ENCODE measurements around the gene INAFM2. TPM values are rescaled to one million over a fixed set of nuclear protein-coding genes. Genes with fewer than 3 reads are reported as not detected.

Gene INAFM2
- total and polyA plus RNA-seq, 2 experiments from 2014 or later: 13.7 to 19.5 TPM

DNA sequence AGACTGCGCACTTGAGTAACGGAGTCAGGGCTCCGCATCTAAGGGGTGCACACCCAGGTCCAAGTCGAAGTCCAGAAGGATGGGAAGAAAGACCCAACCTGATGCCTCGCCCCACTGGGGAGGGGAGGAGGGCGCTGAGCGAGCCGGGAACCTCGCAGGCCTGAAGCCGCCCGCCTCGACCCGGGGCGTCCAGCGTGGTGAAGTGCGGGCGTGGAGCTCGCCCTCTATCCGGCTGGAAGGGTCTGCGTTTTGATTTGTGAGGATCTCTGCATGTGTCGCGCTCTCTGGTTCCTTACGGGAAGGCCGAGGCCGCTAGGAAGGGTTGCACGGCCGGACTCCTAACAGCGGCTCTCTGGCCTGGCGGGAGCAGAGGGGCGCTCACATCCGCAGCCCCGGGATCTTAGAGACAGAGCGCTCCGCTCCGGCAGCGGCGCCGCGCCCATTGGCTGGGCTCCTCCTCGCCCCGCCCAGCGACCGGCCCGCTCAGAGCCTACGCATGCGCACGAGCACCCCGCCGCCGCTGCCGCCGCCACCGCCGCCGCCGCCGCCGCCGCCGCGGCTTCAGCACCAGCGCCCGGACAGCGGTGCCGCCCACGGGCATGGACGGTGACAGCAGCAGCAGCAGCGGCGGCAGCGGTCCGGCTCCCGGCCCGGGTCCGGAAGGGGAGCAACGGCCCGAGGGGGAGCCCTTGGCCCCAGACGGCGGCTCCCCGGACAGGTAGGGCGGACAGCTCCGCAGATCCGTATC, 34.4 kb downstream of the INAFM2 start, which contains the start of gene DISP2:
Gene DISP2 (plus strand): TSS at position 497 of the 748 bp plus-strand sequence. CDS start 103 bp downstream, at position 600.
- no peaks in the 10 kb centered on the region for H3K9me2 ChIP-seq (replicated peaks; ENCODE audit: insufficient read depth)
- H3K79me2 ChIP-seq: no peaks in the 10 kb centered on the region
- WGBS (ENCODE audit: low lambda C conversion rate, missing lambda C conversion rate): 8% methylated on average over 46 of the region's 82 CpGs
- H4K20me1 ChIP-seq (ENCODE audit: insufficient read depth, poor library complexity, severe bottlenecking): no peaks in the 10 kb centered on the region
- H2AFZ ChIP-seq: peak within 1 kb of the TSS; percentile 93
- peaks cover 12% of the 10 kb centered on the region for H3K27me3 ChIP-seq
- no peaks in the 10 kb centered on the region for H3K36me3 ChIP-seq (replicated peaks; ENCODE audit: insufficient read depth, low read depth)
- H3K4me2 ChIP-seq: peak within 1 kb of the TSS; percentile 95
- peaks cover 19% of the 10 kb centered on the region for H3K4me1 ChIP-seq (ENCODE audit: insufficient read depth)
- H3K4me3 ChIP-seq: peak within 1 kb of the TSS; percentile 16
- no peak within 1 kb of the TSS for H3K27ac ChIP-seq
- H3K9me3 ChIP-seq (ENCODE audit: low read depth): no peaks in the 10 kb centered on the region
- no peak for TF ChIP-seq EZH2 (IDR thresholded peaks at IDR 0.05; ENCODE audit: borderline replicate concordance)
- TF ChIP-seq, protein P1, sequence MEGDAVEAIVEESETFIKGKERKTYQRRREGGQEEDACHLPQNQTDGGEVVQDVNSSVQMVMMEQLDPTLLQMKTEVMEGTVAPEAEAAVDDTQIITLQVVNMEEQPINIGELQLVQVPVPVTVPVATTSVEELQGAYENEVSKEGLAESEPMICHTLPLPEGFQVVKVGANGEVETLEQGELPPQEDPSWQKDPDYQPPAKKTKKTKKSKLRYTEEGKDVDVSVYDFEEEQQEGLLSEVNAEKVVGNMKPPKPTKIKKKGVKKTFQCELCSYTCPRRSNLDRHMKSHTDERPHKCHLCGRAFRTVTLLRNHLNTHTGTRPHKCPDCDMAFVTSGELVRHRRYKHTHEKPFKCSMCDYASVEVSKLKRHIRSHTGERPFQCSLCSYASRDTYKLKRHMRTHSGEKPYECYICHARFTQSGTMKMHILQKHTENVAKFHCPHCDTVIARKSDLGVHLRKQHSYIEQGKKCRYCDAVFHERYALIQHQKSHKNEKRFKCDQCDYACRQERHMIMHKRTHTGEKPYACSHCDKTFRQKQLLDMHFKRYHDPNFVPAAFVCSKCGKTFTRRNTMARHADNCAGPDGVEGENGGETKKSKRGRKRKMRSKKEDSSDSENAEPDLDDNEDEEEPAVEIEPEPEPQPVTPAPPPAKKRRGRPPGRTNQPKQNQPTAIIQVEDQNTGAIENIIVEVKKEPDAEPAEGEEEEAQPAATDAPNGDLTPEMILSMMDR (IDR thresholded peaks at IDR 0.05; ENCODE audit: poor library complexity): no peak
- TF ChIP-seq EZH2phosphoT487 (IDR thresholded peaks at IDR 0.05; ENCODE audit: low read depth, severe bottlenecking, unreplicated experiment): no peak
- DNase-seq (ENCODE audit: low spot score): peak; percentile 96

DNA sequence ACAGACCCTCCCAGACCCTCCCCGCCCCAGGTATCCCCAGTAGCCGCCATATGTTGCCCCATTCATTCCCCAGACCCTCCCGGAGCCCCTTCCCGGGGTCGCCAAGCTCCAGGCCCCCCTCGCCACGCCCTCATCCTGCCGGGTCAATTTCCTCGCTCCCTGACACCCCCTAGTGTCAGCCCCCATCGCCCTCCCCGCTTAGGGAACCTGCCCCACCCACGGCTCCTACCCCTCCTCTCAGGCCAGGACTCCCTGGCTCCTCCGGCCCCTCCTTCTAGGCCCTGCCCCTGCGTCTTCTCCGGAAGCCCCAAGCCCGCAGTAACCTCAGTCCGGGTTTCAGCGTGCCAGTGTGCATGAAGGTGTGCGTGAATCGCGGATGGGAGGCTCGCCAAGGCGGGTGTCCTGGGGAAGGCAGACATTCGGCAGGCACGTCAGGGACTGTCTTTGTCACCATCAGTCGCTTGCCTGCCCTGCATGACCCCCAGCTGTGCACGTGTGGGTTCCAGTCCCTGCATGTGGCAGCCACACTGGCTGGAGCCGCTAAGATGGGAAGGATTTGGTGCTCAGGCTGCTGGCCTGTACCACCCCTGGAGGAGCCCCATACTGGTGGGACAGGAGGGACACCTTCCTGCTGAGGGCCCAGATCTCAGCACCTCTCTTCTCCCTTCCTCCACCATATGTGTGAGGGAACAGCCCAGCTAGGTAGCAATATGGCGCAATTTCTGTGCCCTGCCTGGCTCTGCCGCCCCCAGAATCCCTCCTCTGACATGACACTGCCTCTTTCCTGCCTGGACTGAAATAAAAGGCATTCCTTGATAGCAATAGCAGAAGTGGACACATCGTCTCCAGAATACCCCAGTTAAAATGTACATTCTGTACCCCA, 35.2 kb downstream of the INAFM2 start:
- H3K27ac ChIP-seq: no peak overlapping the region

DNA sequence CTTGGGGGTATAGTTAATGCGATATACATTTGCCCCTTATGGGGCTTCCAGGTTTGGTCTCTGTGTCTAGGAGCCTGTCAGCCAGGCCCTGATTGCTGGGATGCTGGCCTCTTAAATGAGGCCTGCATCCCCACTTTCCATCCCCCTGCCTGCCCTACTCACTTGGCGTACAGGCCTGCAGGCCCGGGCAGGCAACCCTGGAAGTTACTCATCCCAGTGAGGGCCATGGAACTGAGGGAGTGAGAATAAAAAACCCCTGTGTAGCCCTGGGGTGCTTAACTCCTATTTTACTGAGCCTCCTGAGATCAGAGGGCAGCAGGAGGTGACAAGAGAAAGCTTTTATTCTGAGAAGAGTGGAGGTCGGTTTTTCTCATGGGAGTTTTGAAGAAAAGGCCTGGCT, 36.5 kb downstream of the INAFM2 start:
- peaks cover 5% of the 10 kb centered on the region for H3K4me1 ChIP-seq (ENCODE audit: insufficient read depth)
- 81% methylated on average over 4 of the region's 4 CpGs for WGBS (ENCODE audit: low lambda C conversion rate, missing lambda C conversion rate)
- H3K36me3 ChIP-seq (replicated peaks; ENCODE audit: insufficient read depth, low read depth): no peaks in the 10 kb centered on the region
- H3K9me2 ChIP-seq (replicated peaks; ENCODE audit: insufficient read depth): no peaks in the 10 kb centered on the region
- no peak overlapping the region for H3K4me3 ChIP-seq
- H3K79me2 ChIP-seq: no peaks in the 10 kb centered on the region
- H2AFZ ChIP-seq: no peak overlapping the region
- H4K20me1 ChIP-seq (ENCODE audit: insufficient read depth, poor library complexity, severe bottlenecking): no peaks in the 10 kb centered on the region
- H3K9me3 ChIP-seq (ENCODE audit: low read depth): no peaks in the 10 kb centered on the region
- TF ChIP-seq EZH2 (IDR thresholded peaks at IDR 0.05; ENCODE audit: borderline replicate concordance) (no peak), EZH2phosphoT487 (IDR thresholded peaks at IDR 0.05; ENCODE audit: low read depth, severe bottlenecking, unreplicated experiment) (no peak)
- TF ChIP-seq, protein P1 (IDR thresholded peaks at IDR 0.05; ENCODE audit: poor library complexity): no peak
- H3K27me3 ChIP-seq: peaks cover 12% of the 10 kb centered on the region
- no peak for DNase-seq (ENCODE audit: low spot score)
- no peak overlapping the region for H3K27ac ChIP-seq
- H3K4me2 ChIP-seq: no peak overlapping the region

More for the DNA sequence above, 35.2 kb downstream of the INAFM2 start:
- no peak overlapping the region for H2AFZ ChIP-seq
- no peak for DNase-seq (ENCODE audit: low spot score)
- TF ChIP-seq EZH2 (IDR thresholded peaks at IDR 0.05; ENCODE audit: borderline replicate concordance): no peak
- TF ChIP-seq, protein P1 (IDR thresholded peaks at IDR 0.05; ENCODE audit: poor library complexity): peak; percentile 2
- peaks cover 15% of the 10 kb centered on the region for H3K4me1 ChIP-seq (ENCODE audit: insufficient read depth)
- peak overlapping the region; percentile 95 for H3K4me2 ChIP-seq
- H3K4me3 ChIP-seq: peak overlapping the region; percentile 16
- H3K79me2 ChIP-seq: no peaks in the 10 kb centered on the region
- no peaks in the 10 kb centered on the region for H3K36me3 ChIP-seq (replicated peaks; ENCODE audit: insufficient read depth, low read depth)
- no peaks in the 10 kb centered on the region for H3K9me2 ChIP-seq (replicated peaks; ENCODE audit: insufficient read depth)
- WGBS (ENCODE audit: low lambda C conversion rate, missing lambda C conversion rate): 13% methylated on average over 23 of the region's 31 CpGs
- no peaks in the 10 kb centered on the region for H3K9me3 ChIP-seq (ENCODE audit: low read depth)
- peaks cover 12% of the 10 kb centered on the region for H3K27me3 ChIP-seq
- no peaks in the 10 kb centered on the region for H4K20me1 ChIP-seq (ENCODE audit: insufficient read depth, poor library complexity, severe bottlenecking)

Measured in hepatocyte (in vitro differentiated cells).